H9 (cell line): Measurements from ENCODE around the gene MYH9. TPM values are rescaled to one million over a fixed set of nuclear protein-coding genes. Genes with fewer than 3 reads are reported as not detected.

ENCODE experiments used
- DNase-seq: peaks from one replicate; pipeline ENCODE4 v3.0.0-alpha.2; 2017
- H2AFZ ChIP-seq: one replicate; pipeline ENCODE4 v1.6.1; 2013; ENCODE audit warnings: mild to moderate bottlenecking, low read length, control low read depth, moderate library complexity
- H2AK5ac ChIP-seq: 2 replicates; pipeline ENCODE4 v1.6.1; 2013; ENCODE audit warnings: low read length, control low read depth, mixed read lengths; ENCODE audit not compliant: insufficient read length
- H2BK120ac ChIP-seq: one replicate; pipeline ENCODE4 v1.6.1; 2013; ENCODE audit warnings: low read depth, mild to moderate bottlenecking, low read length, control low read depth, inconsistent platforms; ENCODE audit not compliant: poor library complexity, severe bottlenecking
- H2BK12ac ChIP-seq: 2 replicates; pipeline ENCODE4 v1.6.1; 2013; ENCODE audit warnings: low read length, control low read depth, mixed read lengths, low read depth; ENCODE audit not compliant: insufficient read length
- H2BK15ac ChIP-seq: 2 replicates; pipeline ENCODE4 v1.6.1; 2013; ENCODE audit warnings: low read depth, low read length, control low read depth
- H2BK20ac ChIP-seq: one replicate; pipeline ENCODE4 v1.6.1; 2013; ENCODE audit warnings: low read depth, mild to moderate bottlenecking, low read length, control low read depth, inconsistent platforms; ENCODE audit not compliant: poor library complexity, severe bottlenecking
- H2BK5ac ChIP-seq: 2 replicates; pipeline ENCODE4 v1.6.1; 2013; ENCODE audit warnings: low read length, control low read depth, mixed read lengths; ENCODE audit not compliant: insufficient read length
- H3K14ac ChIP-seq: 2 replicates; pipeline ENCODE4 v1.6.1; 2013; ENCODE audit warnings: low read length, control low read depth; ENCODE audit not compliant: insufficient read depth
- H3K18ac ChIP-seq: 2 replicates; pipeline ENCODE4 v1.6.1; 2013; ENCODE audit warnings: low read depth, mild to moderate bottlenecking, mixed read lengths, low read length, control low read depth; ENCODE audit not compliant: insufficient read length
- H3K23ac ChIP-seq: 2 replicates; pipeline ENCODE4 v1.6.1; 2013; ENCODE audit warnings: low read length, control low read depth, mixed read lengths, low read depth; ENCODE audit not compliant: insufficient read length
- H3K23me2 ChIP-seq: 2 replicates; pipeline ENCODE4 v1.6.1; 2013; ENCODE audit warnings: low read depth, mild to moderate bottlenecking, mixed read lengths, low read length, control low read depth; ENCODE audit not compliant: insufficient read length, poor library complexity, severe bottlenecking
- H3K27ac ChIP-seq: 2 replicates; pipeline ENCODE4 v1.5.1; 2013; ENCODE audit warnings: low read length, control low read depth, mixed read lengths, low read depth; ENCODE audit not compliant: insufficient read length
- H3K27me3 ChIP-seq: 2 replicates; pipeline ENCODE4 v1.6.1; 2013; ENCODE audit warnings: low read length, control low read depth, inconsistent platforms; ENCODE audit not compliant: insufficient read depth
- H3K4ac ChIP-seq: 2 replicates; pipeline ENCODE4 v1.6.1; 2013; ENCODE audit warnings: low read depth, mild to moderate bottlenecking, control low read depth, inconsistent platforms, low read length, moderate library complexity
- H3K4me1 ChIP-seq: 2 replicates; pipeline ENCODE4 v1.6.1; 2013; ENCODE audit warnings: low read length, control low read depth, inconsistent platforms; ENCODE audit not compliant: insufficient read depth
- H3K4me2 ChIP-seq: 2 replicates; pipeline ENCODE4 v1.6.1; 2013; ENCODE audit warnings: low read length, control low read depth, mixed read lengths; ENCODE audit not compliant: insufficient read length, insufficient read depth
- H3K56ac ChIP-seq: 2 replicates; pipeline ENCODE4 v1.6.1; 2013; ENCODE audit warnings: low read depth, mild to moderate bottlenecking, mixed read lengths, low read length, control low read depth; ENCODE audit not compliant: insufficient read length
- H3K79me1 ChIP-seq: 2 replicates; pipeline ENCODE4 v1.6.1; 2013; ENCODE audit warnings: low read depth, mild to moderate bottlenecking, moderate library complexity, low read length, control low read depth, inconsistent platforms; ENCODE audit not compliant: insufficient read depth, poor library complexity, severe bottlenecking
- H3K79me2 ChIP-seq: 2 replicates; pipeline ENCODE4 v1.6.1; 2013; ENCODE audit warnings: low read length, control low read depth, inconsistent platforms; ENCODE audit not compliant: insufficient read depth
- H3K9ac ChIP-seq: 2 replicates; pipeline ENCODE4 v1.6.1; 2013; ENCODE audit warnings: low read length, control low read depth, mixed read lengths; ENCODE audit not compliant: insufficient read length; ENCODE audit errors: extremely low read depth
- H3K9me3 ChIP-seq: one replicate; pipeline ENCODE4 v1.6.1; 2013; ENCODE audit warnings: low read depth, low read length, inconsistent platforms; ENCODE audit not compliant: control insufficient read depth
- H3T11ph ChIP-seq: one replicate; pipeline ENCODE4 v1.6.1; 2013; ENCODE audit warnings: mild to moderate bottlenecking, low read length, control low read depth, inconsistent platforms
- H4K20me1 ChIP-seq: one replicate; pipeline ENCODE4 v1.6.1; 2013; ENCODE audit not compliant: control insufficient read depth, insufficient read length, insufficient read depth
- H4K5ac ChIP-seq: 2 replicates; pipeline ENCODE4 v1.6.1; 2013; ENCODE audit warnings: low read depth, mild to moderate bottlenecking, mixed read lengths, low read length, control low read depth; ENCODE audit not compliant: insufficient read length
- H4K8ac ChIP-seq: replicated peaks from 2 replicates; pipeline ENCODE4 v1.6.1; 2013; ENCODE audit warnings: low read length, control low read depth, mixed read lengths, low read depth; ENCODE audit not compliant: insufficient read length
- H4K91ac ChIP-seq: 2 replicates; pipeline ENCODE4 v1.6.1; 2013; ENCODE audit warnings: low read depth, mild to moderate bottlenecking, moderate library complexity, mixed read lengths, low read length, control low read depth; ENCODE audit not compliant: insufficient read length
- H3K27ac Mint-ChIP-seq, 3 experiments: 2 replicates in 2 of 3; 3 replicates in 1 of 3; pipeline ENCODE4 v1.8.0; 2020 to 2021; ENCODE audit warnings: mixed read lengths in 3 of 3, mild to moderate bottlenecking in 1 of 3, moderate library complexity in 1 of 3
- H3K27me3 Mint-ChIP-seq: 2 replicates; pipeline ENCODE4 v1.8.0; 2021; ENCODE audit warnings: low read depth, mild to moderate bottlenecking, moderate library complexity, mixed read lengths
- H3K36me3 Mint-ChIP-seq, 3 experiments: 2 replicates in 2 of 3; 3 replicates in 1 of 3; pipeline ENCODE4 v1.8.0; 2020 to 2021; ENCODE audit warnings: low read depth in 3 of 3, mixed read lengths in 3 of 3; ENCODE audit not compliant: insufficient read depth in 1 of 3
- H3K4me1 Mint-ChIP-seq, 2 experiments: 2 replicates each; pipeline ENCODE4 v1.8.0; 2020; ENCODE audit warnings: mixed read lengths in 2 of 2
- H3K4me3 Mint-ChIP-seq, 2 experiments: 2 replicates in 1 of 2; 3 replicates in 1 of 2; pipeline ENCODE4 v1.8.0; 2020 to 2021; ENCODE audit warnings: mild to moderate bottlenecking in 2 of 2, mixed read lengths in 2 of 2, moderate library complexity in 1 of 2
- H3K9me3 Mint-ChIP-seq, 2 experiments: 2 replicates in 1 of 2; 3 replicates in 1 of 2; pipeline ENCODE4 v1.8.0; 2020; ENCODE audit warnings: mild to moderate bottlenecking in 2 of 2, mixed read lengths in 2 of 2, moderate library complexity in 1 of 2
- WGBS: extraction: QIAGEN DNeasy Blood & Tissue Kit; methylation state at CpG from one replicate; pipeline ENCODE4 v1.1.7; 2013; ENCODE audit warnings: missing lambda C conversion rate, low lambda C conversion rate, mixed read lengths; ENCODE audit not compliant: insufficient read length; ENCODE audit errors: extremely low coverage; 5-methylcytosine and 5-hydroxymethylcytosine counted together
- total RNA-seq: library from RNA; stranded (reverse); gene quantifications from 2 replicates; pipeline ENCODE4 v1.2.1, GENCODE V29; 2021
- TF ChIP-seq, protein P1 (sequence below): fragments of 200-600 bp; sonication (generic); conservative IDR thresholded peaks from 3 replicates; pipeline ENCODE4 v1.8.0; 2021; ENCODE audit warnings: antibody characterized with exemption, mild to moderate bottlenecking

Gene MYH9
- total RNA-seq, 1 experiment from 2014 or later: 266 TPM

DNA sequence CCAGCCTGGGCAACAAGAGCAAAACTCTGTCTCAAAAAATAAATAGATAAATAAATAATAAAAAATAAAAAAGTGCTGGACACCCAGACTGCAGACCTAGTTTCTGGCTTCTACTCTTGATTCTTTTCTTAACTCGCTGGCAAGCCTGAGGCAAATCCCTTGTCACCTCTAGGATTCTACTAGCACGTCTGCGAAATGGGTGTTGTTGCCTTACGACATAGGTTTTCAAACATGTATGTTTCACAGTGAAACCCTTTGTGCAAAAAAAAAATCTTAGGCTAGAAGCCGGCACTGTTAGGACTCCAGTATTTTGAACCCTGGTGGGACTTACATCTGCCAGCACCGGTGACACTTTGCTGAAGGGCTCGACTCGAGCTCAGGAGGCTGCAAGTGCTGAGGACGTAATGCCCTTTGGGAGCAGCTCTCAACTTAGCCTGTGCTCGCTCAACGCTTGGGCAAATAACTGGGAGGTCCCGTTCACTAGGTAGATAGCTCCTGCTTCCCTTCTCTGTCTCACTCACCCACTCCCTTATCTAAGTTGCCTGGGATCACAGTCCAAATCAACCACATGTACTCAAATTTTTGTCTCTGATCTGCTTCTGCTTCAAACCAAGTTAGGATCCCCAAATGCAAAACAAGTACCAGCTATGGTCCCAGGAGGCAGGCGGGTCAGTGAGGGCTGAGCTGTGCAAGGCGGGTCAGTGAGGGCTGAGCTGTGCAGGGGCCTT, 34.7 kb upstream of the MYH9 start:
- H3K27ac Mint-ChIP-seq: no peak overlapping the region; a peak in 1 of 7 replicates
- Histone ChIP-seq H3K23ac (no peak overlapping the region), H3K56ac (no peak overlapping the region), H3K4me1 (no peaks in the 10 kb centered on the region), H2BK20ac (no peak overlapping the region), H3K4me2 (no peak overlapping the region), H2BK5ac (no peak overlapping the region), H3T11ph (no peak overlapping the region), H3K79me1 (no peaks in the 10 kb centered on the region), H3K27ac (no peak overlapping the region), H3K9ac (no peak overlapping the region), H3K18ac (no peak overlapping the region), H3K23me2 (no peaks in the 10 kb centered on the region), H4K20me1 (no peaks in the 10 kb centered on the region), H2BK15ac (no peak overlapping the region), H3K79me2 (no peaks in the 10 kb centered on the region), H4K91ac (no peak overlapping the region), H2AFZ (no peak overlapping the region), H3K4ac (no peak overlapping the region), H2BK12ac (no peak overlapping the region), H2BK120ac (no peak overlapping the region), H2AK5ac (no peak overlapping the region), H3K9me3 (no peaks in the 10 kb centered on the region), H3K14ac (no peak overlapping the region), H3K27me3 (no peaks in the 10 kb centered on the region), H4K8ac (no peak overlapping the region), H4K5ac (no peak overlapping the region)
- H3K4me1 Mint-ChIP-seq: peaks cover 18 to 33% of the 10 kb centered on the region in 2 experiments
- no peak for DNase-seq
- no peaks in the 10 kb centered on the region for H3K27me3 Mint-ChIP-seq
- no peaks in the 10 kb centered on the region for H3K36me3 Mint-ChIP-seq
- TF ChIP-seq, protein P1, sequence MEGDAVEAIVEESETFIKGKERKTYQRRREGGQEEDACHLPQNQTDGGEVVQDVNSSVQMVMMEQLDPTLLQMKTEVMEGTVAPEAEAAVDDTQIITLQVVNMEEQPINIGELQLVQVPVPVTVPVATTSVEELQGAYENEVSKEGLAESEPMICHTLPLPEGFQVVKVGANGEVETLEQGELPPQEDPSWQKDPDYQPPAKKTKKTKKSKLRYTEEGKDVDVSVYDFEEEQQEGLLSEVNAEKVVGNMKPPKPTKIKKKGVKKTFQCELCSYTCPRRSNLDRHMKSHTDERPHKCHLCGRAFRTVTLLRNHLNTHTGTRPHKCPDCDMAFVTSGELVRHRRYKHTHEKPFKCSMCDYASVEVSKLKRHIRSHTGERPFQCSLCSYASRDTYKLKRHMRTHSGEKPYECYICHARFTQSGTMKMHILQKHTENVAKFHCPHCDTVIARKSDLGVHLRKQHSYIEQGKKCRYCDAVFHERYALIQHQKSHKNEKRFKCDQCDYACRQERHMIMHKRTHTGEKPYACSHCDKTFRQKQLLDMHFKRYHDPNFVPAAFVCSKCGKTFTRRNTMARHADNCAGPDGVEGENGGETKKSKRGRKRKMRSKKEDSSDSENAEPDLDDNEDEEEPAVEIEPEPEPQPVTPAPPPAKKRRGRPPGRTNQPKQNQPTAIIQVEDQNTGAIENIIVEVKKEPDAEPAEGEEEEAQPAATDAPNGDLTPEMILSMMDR: no peak
- no peak overlapping the region for H3K4me3 Mint-ChIP-seq
- no CpG with 5 or more reads among the region's 14 CpGs for WGBS
- no peaks in the 10 kb centered on the region; a peak in 1 of 5 replicates for H3K9me3 Mint-ChIP-seq
